ENCODE measurements around the gene SSTR1.
"Not testable (repeated sequence)": the region's sequence is repeated elsewhere in the genome, so short reads cannot be mapped to it uniquely, and the experiment has no call there.

- not testable (repeated sequence) for TF ChIP-seq MAX (IDR thresholded peaks at IDR 0.05); CTCF (IDR thresholded peaks at IDR 0.05); POLR2A (IDR thresholded peaks at IDR 0.05; ENCODE audit: low read length); CEBPB (IDR thresholded peaks at IDR 0.05); MYC (IDR thresholded peaks at IDR 0.05; ENCODE audit: borderline replicate concordance, low read length); REST (IDR thresholded peaks at IDR 0.05); RAD21 (conservative IDR thresholded peaks at IDR 0.05 in 1 of 2, IDR thresholded peaks at IDR 0.05 in 1 of 2); ZNF302 (CRISPR knock-in tag; IDR thresholded peaks at IDR 0.05)
These were observed 16.2 kb upstream of the SSTR1 start for GRCh38 chr14:38191491-38191890.

All from A549 (cell line).